Left renal pelvis (tissue), 4 donors: ENCODE measurements around the gene SLC9A9. TPM values are rescaled to one million over a fixed set of nuclear protein-coding genes. Genes with fewer than 3 reads are reported as not detected.
"Not testable (repeated sequence)": the region's sequence is repeated elsewhere in the genome, so short reads cannot be mapped to it uniquely, and the experiment has no call there.

Experiments used
- DNase-seq, 4 donors: peaks; one replicate each; pipeline ENCODE4 v3.0.0-alpha.2; 2013; ENCODE audit warnings: low read depth in 4 of 4, low spot score in 3 of 4
- polyA plus RNA-seq, 4 donors: library from polyadenylated mRNA; unstranded; fragments of 120-200 nt; gene quantifications; one replicate each; pipeline ENCODE4 v1.2.1, GENCODE V29; 2013; ENCODE audit not compliant: insufficient read length in 4 of 4

Gene SLC9A9
- polyA plus RNA-seq, 4 donors = 4.4 to 12.8 (median 6.4) TPM

GRCh38 chr3:143699424-143699823 is 148.8 kb downstream of the SLC9A9 start:
- no peak for DNase-seq

DNA sequence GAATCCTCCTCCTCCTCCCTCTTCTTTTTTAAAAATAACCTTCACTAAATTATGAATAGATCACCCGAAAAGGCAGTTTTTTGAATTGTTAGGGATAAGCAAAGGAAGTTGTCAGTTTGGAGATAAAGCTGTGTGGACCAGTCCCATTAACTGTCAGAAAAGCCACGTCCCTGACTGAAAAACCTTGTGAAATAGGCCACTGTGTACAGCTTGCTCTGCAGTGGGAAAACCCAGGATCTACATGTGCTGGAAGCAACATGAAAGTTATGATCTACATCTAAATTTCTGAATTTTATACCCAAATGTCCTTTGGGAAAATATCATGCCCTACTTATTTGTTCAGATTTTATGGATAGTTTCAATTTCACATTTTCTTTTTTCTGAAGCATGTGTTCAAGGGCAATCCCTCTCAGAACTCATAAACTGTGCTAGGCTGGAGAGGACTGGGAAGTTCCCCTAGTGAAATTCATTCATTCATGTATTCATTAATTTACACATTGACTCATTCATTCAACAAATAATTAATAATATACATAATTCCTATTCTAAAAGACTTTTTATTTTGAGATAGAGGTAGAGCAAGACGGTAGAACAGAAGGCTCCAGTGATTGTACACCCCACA is 149.5 kb downstream of the SLC9A9 start:
- no peak for DNase-seq

- DNase-seq = no peak
Measured at GRCh38 chr3:143697975-143698374, 150.3 kb downstream of the SLC9A9 start.

DNA sequence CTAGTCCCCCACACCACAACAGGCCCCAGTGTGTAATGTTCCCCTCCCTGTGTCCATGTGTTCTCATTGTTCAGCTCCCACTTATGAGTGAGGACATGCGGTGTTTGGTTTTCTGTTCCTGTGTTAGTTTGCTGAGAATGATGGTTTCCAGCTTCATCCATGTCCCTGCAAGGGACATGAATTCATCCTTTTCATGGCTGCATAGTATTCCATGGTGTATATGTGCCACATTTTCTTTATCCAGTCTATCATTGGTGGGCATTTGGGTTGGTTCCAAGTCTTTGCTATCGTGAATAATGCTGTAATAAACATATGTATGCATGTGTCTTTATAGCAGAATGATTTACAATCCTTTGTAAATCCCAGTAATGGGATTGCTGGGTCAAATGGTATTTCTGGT is 152.9 kb downstream of the SLC9A9 start:
- not testable (repeated sequence) for DNase-seq

GRCh38 chr3:143693506-143693905 is 154.8 kb downstream of the SLC9A9 start:
- no peak for DNase-seq

DNA sequence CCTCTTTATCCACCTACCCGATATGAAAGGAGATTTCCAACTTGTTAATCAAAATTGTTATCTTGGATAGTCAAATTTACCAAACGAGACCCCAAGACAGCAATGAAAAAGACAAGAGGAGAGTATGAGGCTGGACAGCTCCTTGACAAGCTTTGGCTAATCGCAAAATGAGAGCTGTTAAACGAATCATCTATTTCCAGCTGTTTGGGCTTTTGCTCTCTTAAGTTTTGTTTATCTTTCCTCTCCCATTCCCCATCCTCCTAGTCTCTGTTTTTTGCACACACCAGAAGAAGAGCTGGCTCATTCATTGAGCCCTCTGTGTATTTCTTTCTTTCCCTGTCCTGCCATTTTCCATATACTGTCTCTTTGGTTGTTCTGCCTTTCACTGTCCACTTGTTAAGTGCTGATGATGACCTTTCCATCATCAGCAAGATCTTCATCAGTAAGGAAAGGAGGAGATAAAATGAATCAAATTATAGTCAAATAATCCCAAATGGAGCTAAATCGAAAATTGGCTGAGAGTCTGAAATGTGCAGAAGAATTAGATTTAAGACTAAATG is 161.6 kb downstream of the SLC9A9 start:
- DNase-seq = no peak

DNA sequence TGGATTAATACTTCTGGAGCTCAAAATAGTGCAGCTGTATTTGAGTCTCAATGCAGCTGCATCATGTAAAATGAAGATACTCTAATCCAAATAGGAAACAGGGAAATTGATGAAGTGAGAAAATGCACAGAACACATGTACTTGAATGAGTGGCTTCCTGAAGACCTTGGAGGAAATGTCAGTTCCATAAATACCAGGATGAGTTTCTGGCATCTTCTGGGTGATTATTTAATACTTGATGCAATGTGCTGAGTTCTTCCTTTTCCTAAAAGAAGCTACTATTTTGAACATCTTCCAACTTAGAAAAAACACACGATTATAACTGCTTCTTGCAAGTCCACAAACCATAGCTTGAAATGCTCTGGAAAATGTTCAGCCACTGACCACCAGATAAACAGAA is 162.8 kb downstream of the SLC9A9 start:
- DNase-seq = no peak

DNA sequence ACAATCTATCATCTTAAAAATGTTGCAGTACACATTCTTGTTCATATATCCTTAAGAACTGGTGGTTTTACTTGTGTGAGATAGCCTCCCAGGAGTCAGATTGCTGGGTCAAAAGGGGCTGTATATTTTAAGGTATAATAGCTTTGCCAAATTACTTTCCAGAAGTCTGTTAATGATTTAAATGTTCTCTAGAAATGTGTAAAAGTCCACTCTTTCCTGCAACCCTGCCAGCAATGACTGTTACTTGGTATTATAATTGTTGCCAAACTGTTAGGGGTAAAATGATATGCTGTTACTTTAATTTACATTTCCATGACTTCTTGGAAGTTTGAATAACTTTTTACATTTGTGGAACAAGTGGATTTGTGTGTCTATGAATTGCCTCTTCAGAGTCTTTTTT is 170.8 kb downstream of the SLC9A9 start:
- no peak for DNase-seq

GRCh38 chr3:143676747-143677146 is 171.5 kb downstream of the SLC9A9 start:
- no peak for DNase-seq

- DNase-seq = no peak
Measured at GRCh38 chr3:143676021-143676420, 172.2 kb downstream of the SLC9A9 start.

- DNase-seq = peak in 3 of 4 donors; percentile 54 to 56 (median 56)
Measured at GRCh38 chr3:143674100-143674968, 173.9 kb downstream of the SLC9A9 start.

DNA sequence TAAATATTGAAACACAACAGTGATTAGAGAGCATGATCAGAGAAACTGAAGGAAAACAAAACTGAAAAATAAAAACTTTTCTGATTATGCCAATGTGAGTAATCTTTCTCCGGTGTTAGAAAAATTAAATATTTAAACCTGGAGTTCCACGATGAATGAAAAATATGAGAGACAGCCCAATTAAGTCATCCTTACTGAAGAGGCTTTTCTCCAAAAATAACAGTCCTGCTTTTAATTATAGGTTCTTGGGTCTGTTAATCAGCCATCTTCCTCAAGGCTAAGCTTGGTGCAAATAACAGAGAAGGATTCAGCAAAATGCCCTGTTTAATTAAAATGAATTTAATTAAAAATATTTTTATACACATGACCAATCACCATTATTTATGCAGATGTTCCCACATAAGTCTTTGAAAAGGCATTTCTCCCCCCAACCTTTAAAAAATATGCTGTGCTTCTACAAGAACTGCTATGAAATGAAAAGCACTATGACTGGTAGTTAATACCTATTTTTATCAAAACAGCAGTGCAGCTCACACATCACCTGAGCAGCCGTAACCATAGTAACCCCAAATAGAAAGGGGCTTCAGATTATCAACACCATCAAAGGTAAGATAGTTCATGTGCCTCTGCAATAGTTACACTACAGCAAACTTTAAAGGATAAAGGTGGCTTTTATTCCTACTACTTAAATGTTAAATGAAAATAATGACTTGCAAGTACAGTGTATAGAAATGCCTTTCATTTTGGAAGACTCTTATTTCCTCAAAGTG is 175.7 kb downstream of the SLC9A9 start:
- DNase-seq = no peak

GRCh38 chr3:143671626-143672025 is 176.6 kb downstream of the SLC9A9 start:
- no peak for DNase-seq

- DNase-seq = no peak
Measured at GRCh38 chr3:143668924-143669790, 179.1 kb downstream of the SLC9A9 start.

GRCh38 chr3:143668385-143668784 is 179.9 kb downstream of the SLC9A9 start:
- no peak for DNase-seq

GRCh38 chr3:143661677-143662076 is 186.6 kb downstream of the SLC9A9 start:
- no peak for DNase-seq

DNA sequence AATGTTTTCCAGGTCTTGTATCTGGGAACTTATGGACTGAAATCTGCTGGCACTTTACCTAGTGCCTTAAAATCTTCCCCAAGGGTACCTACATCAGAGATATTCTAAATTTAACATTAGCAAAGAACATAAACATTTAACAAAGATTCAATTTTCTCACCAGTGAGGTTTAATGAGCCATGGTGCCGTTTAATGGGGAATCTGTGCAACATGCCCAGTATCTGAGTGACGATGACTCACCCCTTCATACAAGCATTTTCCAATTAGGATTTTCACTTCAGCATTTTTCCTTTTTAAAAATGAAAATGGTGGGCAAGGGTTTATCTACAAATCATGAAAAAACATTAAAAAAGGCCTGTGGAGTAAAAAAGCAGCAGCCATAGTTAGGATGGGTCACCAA is 189.4 kb downstream of the SLC9A9 start:
- DNase-seq = no peak

DNA sequence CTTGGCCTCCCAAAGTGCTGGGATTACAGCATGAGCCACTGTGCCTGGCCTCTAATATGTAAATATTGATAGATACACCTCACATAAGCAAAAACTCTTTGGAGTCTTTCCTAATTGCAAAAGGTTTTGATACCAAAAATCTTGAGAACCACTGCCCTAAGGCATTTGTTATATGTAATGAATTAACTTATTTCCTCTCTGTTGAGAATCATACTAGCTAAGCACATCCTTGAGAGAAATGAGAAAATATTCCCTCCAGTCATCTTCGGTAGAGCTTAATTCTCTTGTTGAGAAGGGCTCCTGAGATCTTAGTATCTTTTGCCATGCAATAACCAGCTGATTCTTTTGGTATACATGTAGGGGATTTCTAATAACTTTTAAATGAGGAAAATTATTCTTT is 190.2 kb downstream of the SLC9A9 start:
- no peak for DNase-seq

GRCh38 chr3:143657391-143657790 is 190.9 kb downstream of the SLC9A9 start:
- no peak for DNase-seq

- DNase-seq = no peak
Measured at GRCh38 chr3:143654906-143655305, 193.4 kb downstream of the SLC9A9 start.
